WTC11 (cell line): ENCODE data around the gene SPRED2. TPM values are rescaled to one million over a fixed set of nuclear protein-coding genes. Genes with fewer than 3 reads are reported as not detected.

ENCODE experiments used
- ATAC-seq: fragments of 200-7000 bp; cut with Tn5 transposase; 2 replicates; pipeline ENCODE4 v1.10.0; 2021; ENCODE audit warnings: mild to moderate bottlenecking, moderate library complexity
- CTCF ChIA-PET: fragments of 300-600 bp; sonication (Branson Sonifier 250); formaldehyde crosslinking; loops from one replicate; lab custom pipeline; 2021; ENCODE audit warnings: antibody characterized with exemption; lab: Charles Lee
- POLR2A ChIA-PET: fragments of 350-600 bp; sonication (Branson Sonifier 250); formaldehyde crosslinking; loops from one replicate; lab custom pipeline; 2021; ENCODE audit warnings: antibody characterized with exemption; lab: Charles Lee
- DNase-seq: peaks from one replicate; pipeline ENCODE4 v3.0.0; 2021; ENCODE audit warnings: low spot score
- H3K27ac Mint-ChIP-seq: 2 replicates; pipeline ENCODE4 v1.8.0; 2021; ENCODE audit warnings: mixed read lengths
- H3K27me3 Mint-ChIP-seq: 2 replicates; pipeline ENCODE4 v1.8.0; 2021; ENCODE audit warnings: low read depth, mild to moderate bottlenecking, moderate library complexity, mixed read lengths
- H3K36me3 Mint-ChIP-seq: 2 replicates; pipeline ENCODE4 v1.8.0; 2021; ENCODE audit warnings: mixed read lengths
- H3K4me1 Mint-ChIP-seq: 2 replicates; pipeline ENCODE4 v1.8.0; 2022; ENCODE audit warnings: mixed read lengths
- H3K4me3 Mint-ChIP-seq: 2 replicates; pipeline ENCODE4 v1.8.0; 2021; ENCODE audit warnings: mild to moderate bottlenecking, moderate library complexity, mixed read lengths
- H3K9me3 Mint-ChIP-seq: 2 replicates; pipeline ENCODE4 v1.8.0; 2021; ENCODE audit warnings: mixed read lengths
- CBFB ChIP-seq: sonication (generic); formaldehyde crosslinking; IDR thresholded peaks from 2 replicates; pipeline ENCODE4 v1.8.1; 2022; ENCODE audit warnings: mild to moderate bottlenecking, low read depth, missing genetic modification reagents
- CREB1 ChIP-seq: sonication (generic); formaldehyde crosslinking; IDR thresholded peaks from 2 replicates; pipeline ENCODE4 v1.8.0; 2023; ENCODE audit warnings: mild to moderate bottlenecking, missing genetic modification reagents
- E2F1 ChIP-seq: sonication (generic); formaldehyde crosslinking; IDR thresholded peaks from 2 replicates; pipeline ENCODE4 v1.8.0; 2022; ENCODE audit warnings: mild to moderate bottlenecking, missing genetic modification reagents
- FOXP4 ChIP-seq: sonication (generic); formaldehyde crosslinking; IDR thresholded peaks from 2 replicates; pipeline ENCODE4 v1.8.0; 2022; ENCODE audit warnings: mild to moderate bottlenecking, missing genetic modification reagents
- GABPB1 ChIP-seq: sonication (generic); formaldehyde crosslinking; IDR thresholded peaks from 2 replicates; pipeline ENCODE4 v1.8.1; 2023; ENCODE audit warnings: mild to moderate bottlenecking, missing genetic modification reagents
- IRF2 ChIP-seq: sonication (generic); formaldehyde crosslinking; IDR thresholded peaks from 2 replicates; pipeline ENCODE4 v1.8.0; 2022; ENCODE audit warnings: low read depth, missing genetic modification reagents, borderline replicate concordance
- JUN ChIP-seq: sonication (generic); formaldehyde crosslinking; IDR thresholded peaks from 2 replicates; pipeline ENCODE4 v1.8.0; 2023; ENCODE audit warnings: mild to moderate bottlenecking, missing genetic modification reagents
- MLX ChIP-seq: sonication (generic); formaldehyde crosslinking; IDR thresholded peaks from 2 replicates; pipeline ENCODE4 v1.8.1; 2023; ENCODE audit warnings: mild to moderate bottlenecking, missing genetic modification reagents, moderate library complexity
- NFE2L1 ChIP-seq: sonication (generic); formaldehyde crosslinking; IDR thresholded peaks from 2 replicates; pipeline ENCODE4 v1.8.1; 2023; ENCODE audit warnings: missing genetic modification reagents
- NFYB ChIP-seq: sonication (generic); formaldehyde crosslinking; conservative IDR thresholded peaks from 2 replicates; pipeline ENCODE4 v1.8.0; 2022; ENCODE audit warnings: low read depth, missing genetic modification reagents
- NR2C2 ChIP-seq: sonication (generic); formaldehyde crosslinking; IDR thresholded peaks from 2 replicates; pipeline ENCODE4 v1.8.0; 2022; ENCODE audit warnings: mild to moderate bottlenecking, missing genetic modification reagents
- RELA ChIP-seq: sonication (generic); formaldehyde crosslinking; IDR thresholded peaks from 2 replicates; pipeline ENCODE4 v1.8.1; 2022; ENCODE audit warnings: missing genetic modification reagents, mild to moderate bottlenecking, borderline replicate concordance
- ZNF317 ChIP-seq: sonication (generic); formaldehyde crosslinking; IDR thresholded peaks from 2 replicates; pipeline ENCODE4 v1.8.1; 2023; ENCODE audit warnings: low read depth, mild to moderate bottlenecking, moderate library complexity, missing genetic modification reagents, borderline replicate concordance
- ZNF425 ChIP-seq: fragments of 250-450 bp; sonication (Bioruptor Pico); conservative IDR thresholded peaks from 2 replicates; pipeline ENCODE4 v1.9.0; 2021; ENCODE audit warnings: mild to moderate bottlenecking
- ZNF512 ChIP-seq: sonication (generic); formaldehyde crosslinking; IDR thresholded peaks from 2 replicates; pipeline ENCODE4 v1.8.1; 2022; ENCODE audit warnings: missing genetic modification reagents, borderline replicate concordance
- total RNA-seq: library from RNA; stranded (reverse); gene quantifications from 3 replicates; pipeline ENCODE4 v1.2.3, GENCODE V29; 2021

Gene SPRED2
- total RNA-seq, 1 experiment from 2014 or later, result 34.1 TPM

GRCh38 chr2:65450810-65451209, 18.4 kb upstream of the SPRED2 start (continued):
- no peak for TF ChIP-seq FOXP4 (CRISPR knock-in tag)
- TF ChIP-seq CBFB, result no peak
- no peak for TF ChIP-seq NFE2L1 (CRISPR knock-in tag)

- TF ChIP-seq NFE2L1 (CRISPR knock-in tag), result no peak
- no peak for TF ChIP-seq ZNF317
- no peak for TF ChIP-seq NR2C2
- no peak for TF ChIP-seq GABPB1 (CRISPR knock-in tag)
- no peak for TF ChIP-seq NFYB (CRISPR knock-in tag)
- TF ChIP-seq MLX (CRISPR knock-in tag), result no peak
- no peak for TF ChIP-seq ZNF425 (CRISPR knock-in tag)
- no peak for TF ChIP-seq IRF2 (CRISPR knock-in tag)
- Mint-ChIP-seq H3K4me3 (no peak overlapping the region), H3K4me1 (no peaks in the 10 kb centered on the region), H3K36me3 (no peaks in the 10 kb centered on the region), H3K9me3 (0 out of 2 replicates have a peak, but pooled peaks cover 3% of the 10 kb centered on the region), H3K27me3 (peaks cover 9% of the 10 kb centered on the region; the same call in 1 of the 2 replicates), H3K27ac (no peak overlapping the region)
- ChIA-PET POLR2A (interaction anchor here (0.8 kb wide), 1 partner anchor 45 kb away, joined by 4 read pairs; no protein-coding TSS in a partner anchor), CTCF (no interaction called here)
- ATAC-seq (no peak), DNase-seq (no peak)
These were observed 18.0 kb upstream of the SPRED2 start for GRCh38 chr2:65450393-65450792.

- no peak for TF ChIP-seq E2F1 (CRISPR knock-in tag)
- no peak for TF ChIP-seq RELA (CRISPR knock-in tag)
- TF ChIP-seq ZNF512 (CRISPR knock-in tag), result no peak
- no peak for TF ChIP-seq CREB1 (CRISPR knock-in tag)
- no peak for TF ChIP-seq MLX (CRISPR knock-in tag)
- no peak for TF ChIP-seq NFE2L1 (CRISPR knock-in tag)
- no peak for TF ChIP-seq JUN (CRISPR knock-in tag)
- TF ChIP-seq, all 79 proteins: peak for 0
- DNase-seq (no peak), ATAC-seq (no peak)
- Mint-ChIP-seq H3K36me3 (no peaks in the 10 kb centered on the region), H3K9me3 (0 out of 2 replicates have a peak, but pooled peaks cover 3% of the 10 kb centered on the region), H3K4me1 (peaks cover 5% of the 10 kb centered on the region), H3K27ac (no peak overlapping the region), H3K27me3 (peaks cover 35% of the 10 kb centered on the region), H3K4me3 (no peak overlapping the region)
- POLR2A ChIA-PET, result interaction anchor here (0.7 kb wide), 1 partner anchor 379 kb away, joined by 3 read pairs; no protein-coding TSS in a partner anchor
- CTCF ChIA-PET, result no interaction called here
These were observed 11.2 kb upstream of the SPRED2 start for GRCh38 chr2:65443509-65444186.
